ENCODE data around the gene SUMF1.

SUMF1 gene

GRCh38 chr3:4321732-4322131 lies 145.3 kb downstream of the SUMF1 start:
- DNase-seq (ENCODE audit: low read depth): no peak
- TF ChIP-seq, protein P1, sequence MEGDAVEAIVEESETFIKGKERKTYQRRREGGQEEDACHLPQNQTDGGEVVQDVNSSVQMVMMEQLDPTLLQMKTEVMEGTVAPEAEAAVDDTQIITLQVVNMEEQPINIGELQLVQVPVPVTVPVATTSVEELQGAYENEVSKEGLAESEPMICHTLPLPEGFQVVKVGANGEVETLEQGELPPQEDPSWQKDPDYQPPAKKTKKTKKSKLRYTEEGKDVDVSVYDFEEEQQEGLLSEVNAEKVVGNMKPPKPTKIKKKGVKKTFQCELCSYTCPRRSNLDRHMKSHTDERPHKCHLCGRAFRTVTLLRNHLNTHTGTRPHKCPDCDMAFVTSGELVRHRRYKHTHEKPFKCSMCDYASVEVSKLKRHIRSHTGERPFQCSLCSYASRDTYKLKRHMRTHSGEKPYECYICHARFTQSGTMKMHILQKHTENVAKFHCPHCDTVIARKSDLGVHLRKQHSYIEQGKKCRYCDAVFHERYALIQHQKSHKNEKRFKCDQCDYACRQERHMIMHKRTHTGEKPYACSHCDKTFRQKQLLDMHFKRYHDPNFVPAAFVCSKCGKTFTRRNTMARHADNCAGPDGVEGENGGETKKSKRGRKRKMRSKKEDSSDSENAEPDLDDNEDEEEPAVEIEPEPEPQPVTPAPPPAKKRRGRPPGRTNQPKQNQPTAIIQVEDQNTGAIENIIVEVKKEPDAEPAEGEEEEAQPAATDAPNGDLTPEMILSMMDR (IDR thresholded peaks at IDR 0.05; ENCODE audit: control insufficient read depth, insufficient read depth, low read depth, low read length, missing control alignments): no peak
- no peak overlapping the region for H3K4me3 ChIP-seq (ENCODE audit: control insufficient read depth, low read depth, low read length)

DNA sequence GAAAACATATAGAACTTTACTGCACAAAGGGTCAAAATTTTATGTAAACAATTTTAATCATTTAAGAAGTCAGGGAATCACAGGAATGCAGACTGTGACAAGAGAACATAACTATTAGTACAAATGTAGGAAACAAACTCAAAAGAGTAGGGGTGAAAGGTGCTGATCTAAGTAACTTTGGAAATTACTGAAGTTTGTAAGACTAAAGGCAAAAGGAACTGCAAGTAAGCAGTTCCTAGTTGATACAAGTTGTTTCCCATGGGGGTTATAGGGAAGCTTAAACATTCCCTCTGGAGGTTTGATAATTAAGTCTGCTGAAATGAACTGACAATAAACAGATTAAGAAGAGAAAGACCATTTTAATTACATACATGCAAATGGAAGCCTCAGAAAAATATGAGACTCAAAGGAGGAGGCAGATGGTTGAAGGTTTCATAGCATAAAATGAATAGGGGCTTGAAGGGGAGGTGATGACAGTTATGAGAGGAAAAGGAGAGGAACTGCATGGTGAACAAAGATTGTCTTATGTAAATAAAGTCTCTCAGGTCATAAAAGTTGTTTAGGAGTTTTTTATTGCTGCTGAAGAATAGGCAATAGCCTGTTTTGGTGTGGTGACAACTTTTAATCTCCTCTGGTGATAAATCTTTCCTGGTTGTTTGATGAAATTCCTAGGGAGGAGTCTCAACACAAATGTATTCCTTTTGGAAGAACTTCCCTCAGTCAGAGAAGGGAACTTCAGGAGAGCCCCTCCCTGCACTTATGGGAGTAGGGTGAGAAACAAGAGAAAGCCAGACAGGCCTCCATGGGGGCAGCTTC lies 146.8 kb downstream of the SUMF1 start:
- no peak overlapping the region for H3K4me3 ChIP-seq (ENCODE audit: control insufficient read depth, low read depth, low read length)
- TF ChIP-seq, protein P1 (IDR thresholded peaks at IDR 0.05; ENCODE audit: control insufficient read depth, insufficient read depth, low read depth, low read length, missing control alignments): no peak
- DNase-seq (ENCODE audit: low read depth): no peak

- DNase-seq (ENCODE audit: low read depth): no peak
- H3K4me3 ChIP-seq (ENCODE audit: control insufficient read depth, low read depth, low read length): no peak overlapping the region
- TF ChIP-seq, protein P1 (IDR thresholded peaks at IDR 0.05; ENCODE audit: control insufficient read depth, insufficient read depth, low read depth, low read length, missing control alignments): peak; percentile 31
These were observed 152.4 kb downstream of the SUMF1 start for GRCh38 chr3:4314688-4315087.

GRCh38 chr3:4313606-4314293 lies 153.3 kb downstream of the SUMF1 start:
- H3K4me3 ChIP-seq (ENCODE audit: control insufficient read depth, low read depth, low read length): no peak overlapping the region
- TF ChIP-seq, protein P1 (IDR thresholded peaks at IDR 0.05; ENCODE audit: control insufficient read depth, insufficient read depth, low read depth, low read length, missing control alignments): no peak
- DNase-seq (ENCODE audit: low read depth): no peak

GRCh38 chr3:4311496-4311895 lies 155.6 kb downstream of the SUMF1 start:
- no peak for DNase-seq (ENCODE audit: low read depth)
- H3K4me3 ChIP-seq (ENCODE audit: control insufficient read depth, low read depth, low read length): no peak overlapping the region
- TF ChIP-seq, protein P1 (IDR thresholded peaks at IDR 0.05; ENCODE audit: control insufficient read depth, insufficient read depth, low read depth, low read length, missing control alignments): no peak
